ELF-1 (cell line): ENCODE data around the gene AFM.
"Not testable (repeated sequence)": the region's sequence is repeated elsewhere in the genome, so short reads cannot be mapped to it uniquely, and the experiment has no call there.

Experiments used
- DNase-seq: peaks from one replicate; pipeline ENCODE4 v3.0.0-alpha.2; 2016; ENCODE audit warnings: low read depth, low spot score

Gene AFM

DNA sequence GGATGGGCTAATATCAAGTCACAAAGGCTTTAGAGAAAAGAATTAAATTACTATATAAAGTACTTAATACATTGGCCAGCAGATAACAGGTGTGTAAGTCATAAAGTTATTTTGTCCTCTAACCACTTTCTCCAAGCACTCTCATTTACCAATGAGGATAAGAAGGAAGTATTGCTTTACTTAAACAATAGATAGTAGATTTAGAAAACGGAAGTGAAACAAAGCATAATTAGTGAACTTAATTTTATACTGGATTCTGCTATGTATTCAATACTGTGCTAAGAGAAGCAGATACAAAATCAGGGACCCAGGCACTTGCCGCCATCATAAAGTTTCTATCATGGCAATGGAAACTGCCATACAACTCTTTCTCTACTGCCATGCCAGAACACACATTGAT, 24.0 kb downstream of the AFM start:
- no peak for DNase-seq

DNA sequence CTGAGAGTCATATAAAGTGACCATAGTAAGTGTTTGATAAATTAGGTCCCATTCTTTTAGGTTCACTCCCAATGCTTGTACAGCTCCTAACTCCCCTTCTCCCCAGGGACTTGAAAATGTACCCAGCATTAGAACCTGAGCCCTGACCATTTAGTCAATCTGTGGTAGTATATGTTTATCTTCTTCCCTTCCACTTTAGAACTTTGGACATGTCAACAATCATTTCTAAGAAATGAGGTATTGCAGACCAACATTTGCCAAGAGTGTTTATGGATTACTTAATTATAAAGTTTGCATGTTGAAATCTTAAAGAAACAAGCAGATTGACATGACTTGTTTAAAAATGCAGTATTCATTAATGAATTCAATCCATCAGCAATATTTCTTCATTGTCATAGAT, 26.0 kb downstream of the AFM start:
- DNase-seq = no peak

DNA sequence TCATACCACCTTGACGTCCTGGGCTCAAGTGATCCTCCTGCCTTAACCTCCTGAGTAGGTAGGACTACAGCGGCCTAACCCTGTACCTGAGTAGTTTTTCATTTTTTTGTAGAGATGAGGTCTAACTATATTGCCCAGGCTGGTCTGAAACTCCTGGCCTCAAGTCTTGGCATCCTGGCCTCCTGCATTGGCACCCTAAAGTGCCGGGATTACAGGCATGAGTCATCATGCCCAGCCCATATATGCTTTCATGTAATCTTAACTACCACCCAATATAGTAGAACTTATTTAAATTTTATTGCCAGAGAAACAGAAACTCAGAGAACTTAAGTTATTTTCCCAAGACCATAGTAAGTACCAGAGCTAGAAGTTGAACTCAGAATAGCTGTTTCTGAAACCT, 27.1 kb downstream of the AFM start:
- DNase-seq = no peak

DNA sequence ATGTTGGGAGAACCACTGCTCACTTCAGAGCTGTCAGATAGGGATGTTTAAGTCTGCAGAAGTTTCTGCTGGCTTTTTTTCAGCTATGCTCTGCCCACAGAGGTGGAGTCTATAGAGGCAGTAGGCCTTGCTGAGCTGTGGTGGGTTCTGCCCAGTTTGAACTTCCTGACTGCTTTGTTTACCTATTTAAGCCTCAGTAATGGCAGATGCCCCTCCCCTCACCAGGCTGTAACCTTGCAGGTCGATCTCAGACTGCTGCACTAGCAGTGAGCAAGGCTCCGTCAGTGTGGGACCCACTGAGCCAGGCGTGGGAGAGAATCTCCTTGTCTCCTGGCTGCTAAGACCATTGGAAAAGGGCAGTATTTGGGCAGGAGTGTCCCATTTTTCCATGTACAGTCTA, 36.8 kb downstream of the AFM start:
- no peak for DNase-seq

DNA sequence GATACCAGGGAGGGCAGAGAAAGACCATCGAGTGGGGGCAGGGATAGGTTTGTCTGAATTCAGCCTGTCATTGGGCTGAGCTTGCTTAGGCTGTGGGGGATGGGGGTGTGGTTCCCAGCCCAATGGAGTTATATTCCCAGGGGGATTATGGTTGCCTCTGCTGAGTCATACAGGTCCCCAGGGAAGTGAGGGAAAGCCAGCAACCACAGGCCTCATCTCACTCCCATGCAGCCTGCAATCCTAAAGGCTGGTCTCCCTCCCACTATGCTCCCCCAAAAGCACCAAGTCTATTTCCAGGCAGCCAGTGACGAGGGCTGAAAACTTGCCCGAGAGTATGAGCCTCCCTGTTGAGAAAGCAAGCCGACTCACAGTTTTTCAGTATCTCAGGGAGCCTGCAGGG, 39.3 kb downstream of the AFM start:
- peak; percentile 83 for DNase-seq

DNA sequence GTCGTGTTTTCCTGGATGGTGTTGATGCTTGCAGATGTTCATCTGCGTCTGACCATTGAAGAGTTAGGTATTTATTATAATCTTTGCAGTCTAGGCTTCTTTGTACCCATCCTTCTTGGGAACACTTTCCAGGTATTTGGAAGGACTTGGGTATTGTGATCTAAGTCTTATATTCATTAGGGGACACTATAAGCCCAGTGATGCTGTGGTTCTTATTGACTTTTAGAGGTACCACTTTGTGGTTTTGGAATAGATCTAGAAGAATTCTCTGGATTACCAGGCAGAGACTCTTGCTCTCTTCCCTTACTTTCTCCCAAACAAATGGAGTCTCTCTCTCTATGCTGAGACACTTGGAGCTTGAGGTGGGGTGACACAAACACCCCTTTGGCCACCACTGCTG, 41.6 kb downstream of the AFM start:
- DNase-seq = no peak

DNA sequence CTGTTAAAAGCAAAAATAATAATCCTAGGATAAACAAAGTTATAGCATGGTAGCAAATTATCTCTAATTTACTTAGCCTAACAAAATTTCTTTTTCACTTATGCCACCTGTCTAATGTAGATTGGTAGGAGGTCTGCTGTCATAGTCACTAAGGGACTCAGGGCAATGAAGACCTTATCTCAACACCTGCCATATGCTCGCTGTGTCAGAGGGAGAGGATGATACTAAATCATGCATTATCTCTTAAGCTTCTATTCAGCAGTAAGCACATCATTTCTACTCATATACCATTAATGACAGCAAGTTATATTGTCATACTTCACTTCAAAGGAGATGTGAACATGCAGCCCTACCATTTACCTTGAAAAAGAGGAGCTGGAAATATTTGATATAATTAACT, 44.1 kb downstream of the AFM start:
- no peak for DNase-seq

DNA sequence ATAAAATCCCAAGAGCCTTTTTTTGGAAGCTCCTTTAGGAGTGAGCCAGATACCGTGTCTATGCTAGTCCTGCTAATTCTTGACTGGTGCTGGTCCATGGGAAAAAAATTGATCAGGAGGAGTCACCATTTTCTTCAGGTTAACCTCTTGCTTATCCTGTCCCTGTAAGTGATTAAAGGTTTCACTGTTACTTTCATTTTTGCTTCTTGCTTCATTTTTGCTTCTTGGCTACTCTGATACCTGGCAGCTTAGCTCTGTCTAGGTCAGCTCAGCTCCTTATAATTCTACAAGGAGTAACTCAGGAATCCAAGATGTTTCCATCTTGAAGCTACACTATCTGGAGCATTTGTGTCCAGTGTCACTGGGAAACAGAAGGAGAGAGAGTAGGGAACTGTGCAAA, 45.7 kb downstream of the AFM start:
- no peak for DNase-seq

DNA sequence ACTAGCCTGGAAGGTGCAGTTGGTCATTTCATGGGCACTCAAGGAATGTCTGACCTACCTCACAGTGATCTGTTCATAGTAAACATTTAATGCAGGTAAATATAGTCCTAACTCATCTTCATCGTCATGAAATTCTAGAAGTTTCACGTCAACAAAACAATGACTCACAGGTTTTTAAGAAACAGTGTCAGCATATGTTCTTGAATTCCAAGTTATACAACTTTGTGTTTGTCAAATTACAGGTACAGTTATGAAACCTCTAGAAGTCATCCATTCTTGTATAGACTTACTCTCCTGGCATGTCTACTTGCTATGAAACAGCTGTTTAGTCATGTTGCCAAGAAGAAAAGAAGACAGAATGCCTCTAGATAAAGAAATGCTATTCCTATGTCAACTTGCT, 46.6 kb downstream of the AFM start:
- DNase-seq = no peak

DNA sequence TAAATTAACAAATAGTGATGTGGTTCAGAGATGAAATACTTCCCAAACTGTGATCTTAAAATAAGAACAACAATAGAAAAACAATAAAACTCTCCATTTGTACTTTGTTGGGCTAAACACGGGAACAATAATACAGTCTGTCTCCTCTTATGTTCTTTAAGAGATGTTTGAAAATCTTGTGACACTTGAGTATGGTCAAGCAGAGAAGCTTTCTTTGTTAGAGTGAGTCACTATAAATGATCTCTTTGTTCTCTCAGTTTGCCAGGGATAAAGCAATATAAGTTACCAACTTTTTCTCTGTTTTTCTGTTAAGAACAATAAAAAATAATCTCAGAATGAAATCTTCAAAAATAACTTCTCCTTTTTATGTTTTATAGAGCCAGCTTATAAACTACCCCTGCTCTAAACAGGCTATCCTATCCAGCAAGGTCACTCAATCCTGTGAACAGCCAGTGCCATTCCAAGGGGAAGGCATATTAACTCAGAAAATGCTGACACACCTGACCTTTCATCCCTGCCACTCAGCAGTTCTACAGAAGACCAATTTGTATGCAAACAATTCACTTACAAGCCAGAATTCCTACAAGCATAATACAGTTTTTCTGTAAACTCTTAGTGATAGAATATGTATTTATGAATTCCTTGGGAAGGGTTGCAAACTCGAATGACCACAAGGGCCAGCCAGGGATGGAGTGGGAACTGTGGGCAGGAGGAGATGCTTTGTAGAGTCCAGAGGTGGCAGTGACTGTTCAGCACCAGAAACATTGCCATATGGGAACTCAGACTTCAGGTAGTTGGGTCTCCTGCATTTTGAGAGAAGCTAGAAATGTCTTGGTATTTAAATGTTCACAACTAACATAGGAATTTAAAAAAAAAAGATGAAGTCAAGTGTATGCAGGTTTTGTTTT, 52.2 kb downstream of the AFM start:
- no peak for DNase-seq

DNA sequence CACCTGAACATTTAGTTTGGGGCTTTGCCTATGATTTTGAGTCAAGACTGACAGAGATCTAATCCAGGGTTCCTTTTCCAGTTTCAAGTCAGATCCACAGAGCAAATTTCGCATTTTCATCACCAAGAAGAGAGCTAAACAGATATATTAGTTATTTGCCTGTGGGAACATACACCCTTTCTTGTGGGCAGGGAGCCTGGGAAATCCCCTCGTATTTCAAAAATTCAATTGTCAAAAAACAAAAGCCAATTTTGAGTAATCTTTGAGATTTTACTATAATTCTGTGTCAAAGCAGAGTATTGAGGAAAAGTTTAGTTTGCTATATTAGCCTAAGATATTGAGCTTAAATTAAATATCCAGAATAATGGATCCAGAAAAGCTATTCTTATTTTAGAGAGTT, 56.6 kb downstream of the AFM start:
- no peak for DNase-seq

DNA sequence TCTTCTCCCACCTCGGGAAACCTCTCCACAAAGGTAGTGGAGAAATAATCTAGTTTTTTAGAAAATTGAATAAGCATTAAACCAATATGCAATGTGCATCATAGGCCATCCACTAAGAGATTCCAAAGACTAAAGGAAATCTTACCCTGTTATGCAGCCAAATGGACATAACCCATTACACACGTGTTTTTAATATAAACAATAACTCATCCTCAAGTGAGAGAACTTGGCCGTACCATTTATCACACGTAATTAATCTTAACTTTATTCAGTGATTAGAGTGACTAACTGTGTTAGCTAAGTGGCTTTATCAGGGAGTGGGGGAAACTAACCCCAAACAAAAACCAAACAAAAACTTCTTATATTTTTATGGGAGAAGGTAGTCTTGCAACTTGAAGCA, 57.8 kb downstream of the AFM start:
- DNase-seq = no peak

DNA sequence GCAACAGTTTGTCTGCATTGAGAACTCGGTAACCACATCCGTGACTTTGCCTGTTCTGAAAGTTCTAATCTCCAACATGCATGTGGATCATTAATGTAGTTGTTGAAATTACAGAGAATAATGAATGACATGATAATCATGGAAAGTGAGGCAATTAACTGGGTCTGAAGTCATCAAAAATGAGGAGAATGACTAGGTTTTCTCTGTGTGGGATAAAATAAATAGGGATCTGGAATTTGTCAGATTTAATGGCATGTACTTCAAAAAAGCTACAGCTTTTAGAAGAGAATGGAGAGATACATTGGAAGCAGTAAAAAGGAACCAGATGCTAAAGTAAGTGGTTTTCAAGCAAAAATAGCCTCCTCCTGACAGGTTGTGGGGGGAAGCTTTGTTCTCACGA, 59.3 kb downstream of the AFM start:
- DNase-seq = no peak

DNA sequence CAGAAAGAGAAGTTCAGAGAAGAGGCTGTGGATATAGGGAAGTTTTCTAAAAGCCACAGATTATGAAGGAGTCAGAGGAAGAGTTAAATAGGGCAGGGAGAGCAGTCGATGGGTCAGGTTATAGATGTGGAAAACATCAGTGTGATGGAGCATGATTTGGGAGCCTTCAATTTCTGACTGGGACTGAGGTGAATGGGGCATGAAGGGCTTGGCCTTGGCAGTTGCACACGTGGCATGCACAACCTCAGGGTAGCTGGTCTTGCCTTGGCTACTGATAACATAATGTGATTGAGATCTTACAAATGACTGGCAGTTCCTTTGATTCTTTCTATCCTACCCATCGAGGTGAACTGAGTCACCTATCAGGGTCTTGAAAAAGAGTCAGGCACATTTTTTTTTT, 59.7 kb downstream of the AFM start:
- no peak for DNase-seq

DNA sequence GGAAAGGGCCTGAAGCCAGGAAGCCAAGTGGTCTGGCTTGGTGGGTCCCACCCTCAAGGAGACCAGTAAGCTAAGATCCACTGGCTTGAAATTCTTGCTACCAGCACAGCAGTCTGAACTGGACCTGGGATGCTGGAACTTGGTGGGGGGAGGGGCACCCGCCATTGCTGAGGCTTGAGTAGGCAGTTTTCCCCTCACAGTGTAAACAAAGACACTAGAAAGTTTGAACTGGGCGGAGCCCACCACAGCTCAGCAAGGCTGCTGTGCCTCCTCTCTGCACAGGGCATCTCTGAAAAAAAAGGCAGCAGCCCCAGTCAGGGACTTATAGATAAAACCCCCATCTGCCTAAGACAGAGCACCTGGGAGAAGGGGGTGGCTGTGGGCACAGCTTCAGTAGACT, 63.1 kb downstream of the AFM start:
- peak; percentile 33 for DNase-seq

DNA sequence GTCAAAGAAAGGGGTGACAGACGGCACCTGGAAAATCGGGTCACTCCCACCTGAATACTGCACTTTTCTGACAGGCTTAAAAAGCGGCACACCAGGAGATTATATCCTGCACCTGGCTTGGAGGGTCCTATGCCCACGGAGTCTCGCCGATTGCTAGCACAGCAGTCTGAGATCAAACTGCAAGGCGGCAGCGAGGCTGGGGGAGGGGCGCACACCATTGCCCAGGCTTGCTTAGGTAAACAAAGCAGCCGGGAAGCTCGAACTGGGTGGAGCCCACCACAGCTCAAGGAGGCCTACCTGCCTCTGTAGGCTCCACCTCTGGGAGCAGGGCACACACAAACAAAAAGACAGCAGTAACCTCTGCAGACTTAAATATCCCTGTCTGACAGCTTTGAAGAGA, 69.3 kb downstream of the AFM start:
- DNase-seq = not testable (repeated sequence)
